GM18511 (cell line): ENCODE results near the gene STK35.

ENCODE experiments used
- ATAC-seq: cut with Tn5 transposase; IDR thresholded peaks from one replicate; pipeline ENCODE4 v1.9.1; 2021; ENCODE audit warnings: mild to moderate bottlenecking, moderate library complexity; ENCODE audit not compliant: unreplicated experiment

The STK35 gene

DNA sequence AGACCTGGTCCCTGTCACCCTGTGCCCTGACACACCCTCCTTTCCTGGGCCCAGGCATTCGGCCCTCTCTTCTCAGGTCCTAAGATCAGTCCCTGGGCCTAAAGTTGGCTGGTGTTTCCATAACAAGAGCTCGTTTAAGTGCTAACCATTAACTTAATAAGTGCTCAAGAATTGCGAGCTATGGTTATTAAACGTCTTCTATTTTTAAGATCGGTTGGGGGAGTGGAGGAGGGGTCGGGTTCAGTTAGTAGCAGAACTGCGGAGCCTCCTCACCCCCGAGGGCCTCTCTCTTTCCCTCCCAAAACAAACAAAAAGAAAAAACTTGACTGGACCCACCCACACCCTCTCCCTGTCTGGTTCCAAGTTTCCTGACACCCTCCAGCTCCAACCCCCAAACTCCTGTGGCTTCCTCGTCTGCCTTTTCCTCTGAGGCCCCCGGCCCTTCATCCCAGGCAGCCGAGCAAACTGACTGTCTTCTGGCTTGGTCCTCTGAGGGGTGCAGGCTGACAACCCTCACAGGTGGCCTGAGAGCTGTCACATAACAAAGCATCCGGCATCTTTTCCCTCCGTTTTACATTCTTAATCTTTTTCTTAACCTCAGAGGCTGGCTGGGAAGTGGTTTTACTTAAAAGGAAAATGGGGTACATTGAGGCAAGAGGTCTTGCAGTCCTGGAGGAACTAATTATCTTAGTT, 2.0 kb downstream of the STK35 start:
- ATAC-seq, result no peak

DNA sequence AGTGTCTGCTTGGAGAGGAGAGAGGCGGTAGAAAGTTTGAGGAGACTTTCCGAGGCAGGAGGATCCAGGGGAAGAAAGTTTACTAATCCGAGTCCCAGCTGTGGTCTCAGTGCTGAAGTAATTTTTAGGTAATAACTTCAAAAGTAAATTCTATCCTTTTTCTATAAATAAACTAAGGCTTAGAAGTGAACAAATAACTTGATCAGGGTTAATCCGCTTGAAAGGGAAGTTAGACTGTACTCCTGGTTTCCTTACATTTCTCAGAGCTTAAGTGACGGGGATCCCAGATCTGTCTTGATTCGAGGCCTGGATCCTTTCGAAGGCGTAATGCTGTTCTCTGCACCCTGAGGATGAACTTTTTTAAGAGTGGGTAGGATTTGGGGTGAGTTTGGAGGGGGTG, 2.6 kb downstream of the STK35 start:
- no peak for ATAC-seq

DNA sequence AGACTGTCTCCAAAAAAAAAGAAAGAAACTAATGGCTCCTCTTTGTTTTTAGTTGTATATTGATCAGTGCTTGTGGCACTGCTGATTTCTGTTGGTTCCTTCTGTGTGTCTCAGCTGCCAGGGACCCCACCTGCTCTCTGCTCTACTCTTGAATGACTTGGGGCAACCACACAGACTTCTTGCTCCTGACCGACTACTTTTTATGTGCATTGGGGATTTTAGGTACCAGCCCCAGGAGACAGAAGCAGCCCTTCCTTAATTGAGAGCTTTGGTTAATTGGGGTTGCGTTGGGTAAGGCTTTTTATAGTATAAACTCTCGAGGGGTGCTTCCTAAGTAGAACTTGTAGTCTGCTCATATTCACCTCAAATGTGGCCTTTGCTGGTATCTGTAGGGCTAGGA, 6.9 kb downstream of the STK35 start:
- no peak for ATAC-seq

DNA sequence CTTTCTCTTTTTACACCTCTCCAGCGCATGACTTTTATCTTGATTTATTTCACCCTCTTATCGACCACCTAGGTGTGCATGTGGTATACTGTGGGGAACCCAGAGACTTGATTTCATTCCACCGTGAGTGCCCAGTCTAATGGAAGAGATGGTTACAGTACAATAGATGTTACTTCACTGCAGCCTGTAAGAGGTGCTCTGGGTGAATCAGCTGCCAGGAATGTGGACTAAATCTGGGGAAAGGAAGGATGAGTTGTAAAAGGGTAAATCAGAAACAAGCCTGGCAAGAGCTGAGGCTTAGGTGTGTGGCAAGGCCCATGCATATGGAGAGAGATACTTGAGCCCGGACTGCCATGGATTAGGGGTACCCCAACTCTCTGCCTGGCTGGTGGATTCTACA, 7.4 kb downstream of the STK35 start:
- no peak for ATAC-seq

DNA sequence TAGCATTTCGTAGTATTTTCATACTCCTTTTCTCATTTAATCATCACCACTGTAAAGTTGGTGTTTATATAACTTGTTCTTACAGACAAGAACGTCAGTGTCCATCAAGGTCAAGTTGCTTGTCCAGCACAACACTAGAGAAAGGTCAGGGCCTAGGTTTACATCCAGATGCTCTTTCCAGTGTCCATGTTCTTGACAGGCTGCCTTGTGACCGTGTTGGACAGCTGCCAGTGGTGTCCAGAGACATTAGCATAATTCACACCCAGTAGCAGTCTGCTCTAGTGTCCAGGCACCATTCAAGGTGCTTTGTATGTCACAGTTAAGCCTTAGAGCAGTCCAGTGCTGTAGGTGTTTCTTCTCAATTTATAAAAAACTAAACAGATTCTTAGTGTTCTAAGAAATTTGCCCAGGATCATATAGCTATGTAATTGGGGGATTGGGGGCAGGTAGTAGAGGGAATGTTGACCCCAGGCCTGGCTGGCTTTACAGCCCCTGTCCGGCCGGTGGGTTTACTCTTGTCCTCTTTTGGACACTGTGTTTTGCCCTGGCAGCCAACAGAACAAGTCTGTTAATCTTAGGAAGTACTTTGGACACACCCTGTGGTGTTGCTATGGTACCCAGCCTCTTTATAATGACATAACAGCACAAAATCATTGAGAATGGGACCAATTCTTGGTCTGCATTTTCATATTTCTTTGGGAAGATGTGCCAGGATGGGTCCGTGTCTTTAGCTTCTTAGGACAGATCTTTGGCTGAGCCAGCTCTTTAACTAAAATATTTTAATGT, 8.0 kb downstream of the STK35 start:
- ATAC-seq, result no peak

DNA sequence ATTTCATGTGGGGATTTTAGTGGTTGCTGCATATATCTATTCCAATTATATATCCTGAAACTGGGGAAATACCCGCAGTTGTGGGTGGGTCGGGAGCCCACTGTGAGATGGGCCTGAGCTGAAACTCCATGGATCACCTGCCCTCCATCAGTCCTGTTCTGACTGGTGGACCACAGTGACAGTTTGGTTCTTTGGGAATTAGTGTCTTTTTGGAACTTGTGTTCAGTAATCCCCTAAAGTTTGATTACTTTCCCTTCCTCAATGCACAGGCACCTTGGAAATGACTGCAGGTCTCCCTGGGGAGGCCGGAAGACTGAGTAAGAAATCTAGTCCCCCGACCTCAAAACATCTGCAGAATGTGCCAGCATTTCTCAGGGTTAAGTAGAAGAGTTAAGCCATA, 11.3 kb downstream of the STK35 start:
- no peak for ATAC-seq

DNA sequence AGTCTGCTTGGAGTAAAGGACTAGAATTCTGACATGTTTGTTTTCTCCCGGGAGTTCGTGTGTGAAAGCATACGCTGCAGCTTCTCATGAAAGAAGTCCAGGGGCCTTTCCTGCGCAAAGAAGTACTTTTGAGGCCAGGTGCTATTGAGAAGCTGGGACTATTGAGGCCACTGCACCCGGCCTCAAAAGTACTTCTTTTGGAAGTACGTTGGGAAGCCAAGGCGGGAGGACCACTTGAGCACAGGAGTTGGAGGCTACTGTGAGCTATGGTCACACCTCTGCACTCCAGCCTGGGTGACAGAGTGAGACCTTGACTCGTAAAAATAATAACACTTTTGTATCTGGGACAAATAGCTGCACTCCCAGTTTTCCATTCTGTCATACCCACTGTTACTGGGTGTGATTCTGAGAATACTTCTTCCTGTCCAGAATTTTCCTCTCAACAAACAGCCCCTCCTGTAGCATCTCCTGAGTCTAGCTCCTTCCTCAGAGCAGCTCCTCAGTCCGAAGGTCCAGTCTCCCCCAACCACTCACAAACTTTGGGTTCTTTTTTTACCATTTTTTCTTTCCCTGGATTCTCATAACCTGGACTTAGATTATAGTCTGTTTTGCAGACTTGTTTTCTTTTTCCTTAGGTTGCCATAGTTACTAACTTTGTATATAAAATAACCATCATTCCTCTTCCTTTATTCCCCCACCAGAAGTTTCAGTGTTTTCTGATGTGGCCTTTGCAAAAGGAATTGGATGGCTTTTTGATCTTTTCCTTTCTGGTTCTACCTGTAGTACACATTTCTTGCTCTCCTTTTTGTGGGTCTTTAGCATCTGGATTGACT, 12.7 kb downstream of the STK35 start:
- ATAC-seq, result no peak

DNA sequence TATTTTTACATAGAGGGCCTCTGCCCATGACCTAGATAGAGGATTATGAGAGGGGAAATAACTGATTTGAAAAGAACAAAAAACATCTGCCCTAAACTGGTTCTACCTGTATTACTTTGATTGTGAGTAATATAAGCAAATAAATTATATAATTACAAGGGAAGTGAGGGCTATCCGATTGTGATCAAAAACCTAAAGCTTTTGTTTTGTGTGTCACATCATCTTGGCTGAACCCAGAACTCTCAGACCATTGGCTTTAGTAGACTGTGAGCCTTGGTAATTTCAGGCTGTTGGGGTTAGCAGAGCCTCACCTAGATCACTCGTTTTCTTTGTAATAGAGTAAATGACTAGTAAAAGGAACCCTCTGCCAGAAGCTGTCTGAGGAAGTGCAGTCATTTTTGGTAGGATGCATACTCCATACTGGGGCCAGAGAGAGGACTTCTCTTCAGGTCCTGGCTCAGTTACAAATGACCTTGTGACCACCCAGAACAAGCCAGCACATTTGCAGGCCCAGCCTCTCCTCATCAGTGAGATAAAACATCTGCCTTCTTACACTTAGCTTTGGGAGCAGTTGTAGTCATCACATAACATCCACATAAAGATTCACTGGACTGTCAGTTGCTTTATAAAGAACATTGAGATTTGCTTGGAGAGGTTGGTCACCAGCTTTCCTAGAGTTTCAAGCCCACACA, 13.5 kb downstream of the STK35 start:
- no peak for ATAC-seq

DNA sequence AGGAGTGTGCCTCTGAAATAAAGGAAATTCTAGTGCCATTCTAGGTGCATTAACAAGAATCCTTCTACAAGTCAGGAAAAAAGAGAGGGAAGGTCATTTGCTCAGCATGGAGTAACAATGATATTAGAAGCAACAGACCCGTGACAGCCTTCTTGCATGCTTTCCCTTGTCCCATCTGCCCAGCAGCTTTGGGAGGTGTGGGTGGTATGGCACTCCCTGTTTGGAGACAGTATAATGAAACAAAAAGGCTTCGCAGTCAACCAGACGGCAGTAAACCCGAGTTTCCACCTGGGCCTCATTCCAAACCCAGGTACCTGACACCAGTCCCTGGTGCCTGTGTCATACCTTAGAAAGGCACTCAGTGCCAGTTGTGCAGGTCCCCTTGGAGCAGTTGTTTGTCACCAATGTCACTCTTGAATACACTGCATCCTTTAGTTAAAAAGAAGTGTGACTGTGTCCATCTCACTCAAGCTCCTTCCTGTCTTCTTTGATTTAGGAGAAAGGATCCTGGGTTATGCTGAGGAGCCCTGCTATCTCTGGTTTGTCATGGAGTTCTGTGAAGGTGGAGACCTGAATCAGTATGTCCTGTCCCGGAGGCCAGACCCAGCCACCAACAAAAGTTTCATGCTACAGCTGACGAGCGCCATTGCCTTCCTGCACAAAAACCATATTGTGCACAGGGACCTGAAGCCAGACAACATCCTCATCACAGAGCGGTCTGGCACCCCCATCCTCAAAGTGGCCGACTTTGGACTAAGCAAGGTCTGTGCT, 14.7 kb downstream of the STK35 start:
- no peak for ATAC-seq

DNA sequence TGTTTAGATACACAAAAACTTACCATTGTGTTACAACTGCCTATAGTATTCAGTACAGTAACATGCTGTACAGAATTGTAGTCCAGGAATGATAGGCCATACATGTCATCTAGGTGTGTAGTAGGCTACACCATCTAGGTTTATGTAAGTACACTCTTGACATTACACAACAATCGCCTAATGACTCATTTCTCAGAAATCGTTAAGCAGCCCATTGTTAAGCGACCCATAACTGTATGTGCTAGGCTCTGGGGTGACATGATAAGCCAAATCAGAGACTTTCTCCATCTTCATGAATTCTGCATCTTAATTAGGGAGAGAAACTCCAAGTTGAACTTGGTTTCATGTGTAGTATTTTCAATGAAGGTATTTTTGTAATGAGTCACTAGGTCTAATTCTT, 17.2 kb downstream of the STK35 start:
- ATAC-seq, result peak; percentile 59

DNA sequence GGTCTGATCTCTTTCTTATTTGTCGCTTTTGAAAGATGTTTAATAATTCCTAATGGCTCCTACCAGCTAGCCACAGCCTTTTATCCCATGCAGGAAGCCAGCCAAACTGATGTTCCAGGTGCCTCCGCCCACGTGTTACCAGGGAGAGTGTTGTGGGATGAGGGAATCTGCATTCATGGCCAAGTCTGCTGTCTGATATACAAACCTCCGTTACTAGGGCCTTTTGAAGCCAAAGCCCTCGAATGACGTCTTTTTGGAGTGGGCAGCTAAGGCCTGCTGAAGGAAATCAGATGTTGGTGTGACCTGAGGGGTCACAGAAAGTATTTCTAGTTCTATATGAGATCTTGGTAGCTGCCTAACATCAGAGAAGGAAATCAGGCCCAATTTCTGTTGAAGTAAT, 21.3 kb downstream of the STK35 start:
- no peak for ATAC-seq

DNA sequence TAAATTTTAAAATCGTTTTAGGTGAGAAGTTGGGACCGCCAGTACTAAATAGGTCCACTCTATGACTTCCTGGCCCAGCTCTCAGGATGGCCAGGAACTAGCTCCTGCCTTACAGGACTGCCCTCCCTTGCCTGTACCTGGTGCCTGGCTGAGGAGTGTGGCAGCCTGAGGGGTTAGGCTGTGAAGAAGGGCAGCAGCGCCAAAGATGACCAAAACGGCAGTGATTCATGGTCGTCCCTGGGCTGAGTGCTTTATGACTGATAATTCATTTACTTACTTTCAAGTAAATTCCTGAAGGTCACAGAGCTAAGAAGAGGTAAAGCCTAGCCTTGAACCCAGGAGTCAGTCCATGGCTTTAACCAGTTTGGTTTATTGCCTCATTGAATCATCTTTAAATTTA, 22.1 kb downstream of the STK35 start:
- no peak for ATAC-seq

DNA sequence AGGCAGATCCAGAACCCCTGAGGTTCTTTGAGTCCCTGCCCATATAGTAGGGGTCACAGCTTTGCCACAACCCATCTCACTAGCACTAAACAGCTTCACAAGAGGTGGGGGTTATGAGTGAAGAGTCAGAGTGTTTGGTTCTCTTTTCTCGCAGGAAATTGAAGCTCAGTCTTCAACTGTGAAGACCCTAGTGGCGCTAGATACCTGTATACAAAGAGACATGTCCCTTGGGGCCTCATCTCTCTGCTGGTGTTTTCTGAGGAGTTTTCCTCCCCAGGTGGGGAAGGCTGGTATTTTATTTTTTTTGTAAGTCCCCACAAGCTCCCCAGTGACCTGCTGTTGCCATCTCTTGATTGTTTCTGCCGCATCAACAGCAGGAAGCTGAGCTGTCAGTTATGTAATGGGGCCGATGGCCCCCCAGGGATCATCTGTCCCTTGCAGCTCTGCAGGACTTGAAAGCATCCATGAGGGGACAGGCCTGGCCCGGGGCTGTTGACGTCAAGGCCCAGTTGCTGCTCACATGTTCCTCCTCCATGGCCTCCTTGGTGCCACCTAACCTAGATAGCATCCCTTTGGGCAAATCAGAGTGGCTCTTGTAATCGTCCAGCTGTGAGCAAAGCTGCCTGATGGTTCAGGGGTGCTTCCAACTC, 23.1 kb downstream of the STK35 start:
- no peak for ATAC-seq

DNA sequence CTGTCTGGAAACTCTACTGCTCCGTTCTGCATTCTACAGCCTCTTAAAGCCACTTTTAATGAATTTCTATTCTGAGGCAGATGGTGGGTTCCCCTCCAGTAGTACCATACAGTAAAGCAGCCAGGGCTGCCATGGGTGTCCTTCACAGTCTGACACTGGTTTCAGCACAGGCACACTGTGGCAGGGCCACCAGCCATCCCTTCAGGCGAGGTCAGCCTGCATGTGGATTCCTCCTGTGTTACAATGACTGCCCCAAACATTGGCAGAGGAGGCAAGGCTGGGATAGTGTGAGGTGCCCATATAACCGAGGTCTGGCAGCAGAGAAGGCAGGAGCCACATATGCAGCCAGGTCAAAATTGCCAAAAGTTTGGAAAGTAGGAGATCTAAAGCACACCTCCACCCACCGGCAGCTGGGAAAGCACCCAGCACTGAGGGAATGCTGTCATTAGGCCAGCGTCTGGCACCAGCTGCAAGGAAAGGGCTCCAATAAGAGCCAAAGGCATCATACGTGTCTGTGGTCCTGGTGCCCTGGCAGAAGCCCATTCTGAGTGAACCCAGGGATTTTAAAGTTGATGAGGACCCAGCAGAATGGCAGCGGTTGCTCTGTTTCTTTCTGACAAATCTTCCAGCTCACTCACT, 24.0 kb downstream of the STK35 start:
- no peak for ATAC-seq

DNA sequence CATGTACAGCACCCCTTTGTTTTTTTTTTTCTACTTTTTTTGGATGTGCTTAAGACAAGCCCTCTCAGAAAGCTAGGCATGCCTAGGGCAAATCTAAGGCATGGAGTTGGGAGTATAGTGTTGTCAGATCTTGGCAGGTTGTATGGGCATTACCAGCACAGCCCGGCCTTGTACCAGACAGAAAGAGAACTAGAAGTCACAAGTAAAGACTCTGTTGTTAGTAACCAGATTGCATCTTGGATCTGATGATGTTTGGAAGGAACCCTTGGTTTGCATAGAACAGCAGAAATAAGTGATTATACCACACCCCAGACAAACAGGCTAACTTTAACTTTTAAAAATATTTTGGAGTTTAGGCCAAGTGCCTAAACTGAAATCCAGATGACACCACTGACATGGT, 25.6 kb downstream of the STK35 start:
- ATAC-seq, result no peak

DNA sequence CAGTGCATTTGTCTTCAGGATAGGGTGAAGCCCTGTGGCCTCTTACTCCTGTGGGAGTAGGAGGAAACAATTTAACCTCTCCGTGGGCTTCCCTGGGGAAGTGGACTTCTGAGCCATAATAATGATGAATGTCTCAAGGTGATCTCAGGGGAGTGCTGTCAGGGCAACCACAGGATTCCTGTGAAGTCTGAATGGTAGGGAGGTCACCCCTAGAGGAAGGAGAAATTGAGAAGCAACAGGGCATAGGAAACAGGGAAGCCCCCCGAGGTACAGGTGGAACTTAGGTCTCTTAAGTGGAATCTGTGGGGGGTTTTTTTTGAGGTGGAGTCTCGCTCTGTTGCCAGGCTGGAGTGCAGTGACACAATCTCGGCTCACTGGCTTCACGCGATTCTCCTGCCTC, 26.9 kb downstream of the STK35 start:
- no peak for ATAC-seq

DNA sequence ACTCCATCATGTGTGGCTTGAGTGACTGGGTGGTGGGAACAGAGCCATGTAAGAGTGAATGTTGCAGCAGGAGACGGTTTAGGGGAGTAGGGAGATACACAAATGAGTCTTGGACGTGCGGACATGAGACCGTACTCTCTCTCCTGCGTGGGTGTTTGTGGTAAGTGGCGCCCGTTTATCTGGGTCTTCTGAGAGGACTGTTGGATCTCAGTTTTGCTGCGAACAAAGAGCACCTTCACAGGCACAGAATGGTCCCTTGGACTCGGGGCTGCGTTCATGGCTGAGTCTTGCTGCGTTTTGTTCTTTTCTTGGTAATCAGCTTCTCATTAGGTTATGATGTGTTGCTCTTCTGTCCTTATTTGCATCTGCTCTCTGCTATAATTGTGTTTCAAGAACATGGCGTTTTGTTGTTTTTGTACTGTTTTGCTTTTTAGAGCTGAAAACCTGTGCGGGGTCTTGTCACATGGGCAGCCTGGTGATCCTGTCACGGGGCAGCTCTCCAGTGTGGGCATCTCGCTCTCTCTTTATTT, 28.5 kb downstream of the STK35 start:
- ATAC-seq, result no peak

DNA sequence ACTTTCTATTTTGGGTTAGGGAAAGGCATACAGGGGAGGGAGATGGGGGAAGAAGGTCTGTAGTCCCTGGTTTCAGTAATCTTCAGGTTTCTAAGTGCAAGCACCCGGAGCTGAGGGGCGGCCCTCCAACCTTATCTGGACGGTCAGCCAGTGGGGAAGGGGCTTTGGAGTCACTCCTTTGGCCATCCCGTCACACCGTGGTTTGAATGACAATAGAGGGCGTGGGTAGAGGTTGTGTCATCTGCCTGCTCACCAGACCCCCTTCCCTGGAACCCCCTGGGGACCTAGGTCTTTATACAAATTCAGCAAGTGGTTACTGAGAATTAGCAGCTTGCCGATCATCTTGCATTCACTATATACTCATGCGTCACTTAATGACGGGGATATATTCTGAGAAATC, 29.1 kb downstream of the STK35 start:
- no peak for ATAC-seq

DNA sequence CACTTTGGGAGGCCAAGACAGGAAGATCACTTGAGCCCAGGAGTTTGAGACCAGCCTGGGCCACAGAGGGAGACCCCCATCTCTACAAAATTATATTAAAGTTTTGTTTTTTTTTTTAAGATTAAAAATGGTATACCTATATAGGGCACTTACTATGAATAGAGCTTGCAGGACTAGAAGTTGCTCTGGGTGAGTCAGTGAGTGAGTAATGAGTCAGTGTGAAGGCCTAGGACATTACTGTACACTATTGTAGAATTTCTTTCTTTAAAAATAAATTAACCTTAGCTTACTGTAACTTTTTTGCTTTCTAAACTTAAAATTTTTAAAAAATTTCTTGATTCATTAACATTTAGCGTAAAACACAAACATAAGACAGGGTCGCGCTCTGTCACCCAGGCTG, 29.7 kb downstream of the STK35 start:
- ATAC-seq, result no peak
